Measurements from ENCODE around the gene PRTG. TPM values are rescaled to one million over a fixed set of nuclear protein-coding genes. Genes with fewer than 3 reads are reported as not detected.

PRTG gene
- total RNA-seq, 1 experiment from 2014 or later, result 3.6 TPM

DNA sequence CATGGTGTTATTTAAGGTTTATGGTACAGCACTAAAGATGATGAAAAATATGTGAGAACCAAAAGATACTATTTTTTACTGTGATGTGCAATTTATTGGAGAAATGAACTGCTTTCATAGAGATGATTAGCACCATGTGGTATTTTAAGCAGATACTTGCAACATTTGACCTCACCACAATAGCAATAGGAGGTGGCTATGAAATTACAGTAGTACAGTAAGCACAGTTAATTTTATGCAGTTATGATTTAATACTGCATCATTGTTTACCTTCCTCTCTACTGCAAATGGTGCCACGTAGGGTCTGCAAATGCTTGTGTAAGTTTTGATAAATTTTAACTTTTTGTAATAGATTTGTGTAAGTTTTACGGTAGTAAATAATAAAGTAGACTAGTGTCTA is 168.9 kb downstream of the PRTG start:
- ChIA-PET CTCF (no interaction called here), POLR2A (no interaction called here)
- peaks cover 19% of the 10 kb centered on the region for H3K9me3 Mint-ChIP-seq
- H3K36me3 Mint-ChIP-seq, result peaks cover 9% of the 10 kb centered on the region
- DNase-seq (ENCODE audit: low spot score) (no peak), ATAC-seq (no peak)
- no peak overlapping the region for H3K4me3 Mint-ChIP-seq
- no peaks in the 10 kb centered on the region for H3K4me1 Mint-ChIP-seq
- peaks cover 6% of the 10 kb centered on the region for H3K27me3 Mint-ChIP-seq (ENCODE audit: low read depth)
- no peak overlapping the region for H3K27ac Mint-ChIP-seq
- TF ChIP-seq GABPB1 (CRISPR knock-in tag; IDR thresholded peaks at IDR 0.05) (no peak), GTF2I (CRISPR knock-in tag; conservative IDR thresholded peaks at IDR 0.05) (no peak), ETV6 (CRISPR knock-in tag; IDR thresholded peaks at IDR 0.05) (no peak), SP1 (CRISPR knock-in tag; conservative IDR thresholded peaks at IDR 0.05) (no peak), RELA (CRISPR knock-in tag; IDR thresholded peaks at IDR 0.05; ENCODE audit: borderline replicate concordance) (no peak), ZNF121 (CRISPR knock-in tag; IDR thresholded peaks at IDR 0.05) (no peak), CREM (CRISPR knock-in tag; IDR thresholded peaks at IDR 0.05) (no peak), ZNF512 (CRISPR knock-in tag; IDR thresholded peaks at IDR 0.05; ENCODE audit: borderline replicate concordance) (no peak), ZNF232 (CRISPR knock-in tag; IDR thresholded peaks at IDR 0.05) (no peak), ZNF263 (CRISPR knock-in tag; IDR thresholded peaks at IDR 0.05; ENCODE audit: low read depth) (no peak), TEAD4 (CRISPR knock-in tag; IDR thresholded peaks at IDR 0.05) (no peak), MYBL2 (CRISPR knock-in tag; IDR thresholded peaks at IDR 0.05) (no peak), CTCF (IDR thresholded peaks at IDR 0.05) (no peak), ZBTB21 (CRISPR knock-in tag; IDR thresholded peaks at IDR 0.05; ENCODE audit: borderline replicate concordance) (no peak), IRF2 (CRISPR knock-in tag; IDR thresholded peaks at IDR 0.05; ENCODE audit: borderline replicate concordance, low read depth) (no peak), E2F1 (CRISPR knock-in tag; IDR thresholded peaks at IDR 0.05) (no peak)
- TF ChIP-seq, protein P1, sequence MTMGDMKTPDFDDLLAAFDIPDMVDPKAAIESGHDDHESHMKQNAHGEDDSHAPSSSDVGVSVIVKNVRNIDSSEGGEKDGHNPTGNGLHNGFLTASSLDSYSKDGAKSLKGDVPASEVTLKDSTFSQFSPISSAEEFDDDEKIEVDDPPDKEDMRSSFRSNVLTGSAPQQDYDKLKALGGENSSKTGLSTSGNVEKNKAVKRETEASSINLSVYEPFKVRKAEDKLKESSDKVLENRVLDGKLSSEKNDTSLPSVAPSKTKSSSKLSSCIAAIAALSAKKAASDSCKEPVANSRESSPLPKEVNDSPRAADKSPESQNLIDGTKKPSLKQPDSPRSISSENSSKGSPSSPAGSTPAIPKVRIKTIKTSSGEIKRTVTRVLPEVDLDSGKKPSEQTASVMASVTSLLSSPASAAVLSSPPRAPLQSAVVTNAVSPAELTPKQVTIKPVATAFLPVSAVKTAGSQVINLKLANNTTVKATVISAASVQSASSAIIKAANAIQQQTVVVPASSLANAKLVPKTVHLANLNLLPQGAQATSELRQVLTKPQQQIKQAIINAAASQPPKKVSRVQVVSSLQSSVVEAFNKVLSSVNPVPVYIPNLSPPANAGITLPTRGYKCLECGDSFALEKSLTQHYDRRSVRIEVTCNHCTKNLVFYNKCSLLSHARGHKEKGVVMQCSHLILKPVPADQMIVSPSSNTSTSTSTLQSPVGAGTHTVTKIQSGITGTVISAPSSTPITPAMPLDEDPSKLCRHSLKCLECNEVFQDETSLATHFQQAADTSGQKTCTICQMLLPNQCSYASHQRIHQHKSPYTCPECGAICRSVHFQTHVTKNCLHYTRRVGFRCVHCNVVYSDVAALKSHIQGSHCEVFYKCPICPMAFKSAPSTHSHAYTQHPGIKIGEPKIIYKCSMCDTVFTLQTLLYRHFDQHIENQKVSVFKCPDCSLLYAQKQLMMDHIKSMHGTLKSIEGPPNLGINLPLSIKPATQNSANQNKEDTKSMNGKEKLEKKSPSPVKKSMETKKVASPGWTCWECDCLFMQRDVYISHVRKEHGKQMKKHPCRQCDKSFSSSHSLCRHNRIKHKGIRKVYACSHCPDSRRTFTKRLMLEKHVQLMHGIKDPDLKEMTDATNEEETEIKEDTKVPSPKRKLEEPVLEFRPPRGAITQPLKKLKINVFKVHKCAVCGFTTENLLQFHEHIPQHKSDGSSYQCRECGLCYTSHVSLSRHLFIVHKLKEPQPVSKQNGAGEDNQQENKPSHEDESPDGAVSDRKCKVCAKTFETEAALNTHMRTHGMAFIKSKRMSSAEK (CRISPR knock-in tag; IDR thresholded peaks at IDR 0.05; ENCODE audit: borderline replicate concordance), result no peak
- TF ChIP-seq, protein P2, sequence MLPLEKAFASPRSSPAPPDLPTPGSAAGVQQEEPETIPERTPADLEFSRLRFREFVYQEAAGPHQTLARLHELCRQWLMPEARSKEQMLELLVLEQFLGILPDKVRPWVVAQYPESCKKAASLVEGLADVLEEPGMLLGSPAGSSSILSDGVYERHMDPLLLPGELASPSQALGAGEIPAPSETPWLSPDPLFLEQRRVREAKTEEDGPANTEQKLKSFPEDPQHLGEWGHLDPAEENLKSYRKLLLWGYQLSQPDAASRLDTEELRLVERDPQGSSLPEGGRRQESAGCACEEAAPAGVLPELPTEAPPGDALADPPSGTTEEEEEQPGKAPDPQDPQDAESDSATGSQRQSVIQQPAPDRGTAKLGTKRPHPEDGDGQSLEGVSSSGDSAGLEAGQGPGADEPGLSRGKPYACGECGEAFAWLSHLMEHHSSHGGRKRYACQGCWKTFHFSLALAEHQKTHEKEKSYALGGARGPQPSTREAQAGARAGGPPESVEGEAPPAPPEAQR (CRISPR knock-in tag; IDR thresholded peaks at IDR 0.05), result no peak
- TF ChIP-seq, protein P3, sequence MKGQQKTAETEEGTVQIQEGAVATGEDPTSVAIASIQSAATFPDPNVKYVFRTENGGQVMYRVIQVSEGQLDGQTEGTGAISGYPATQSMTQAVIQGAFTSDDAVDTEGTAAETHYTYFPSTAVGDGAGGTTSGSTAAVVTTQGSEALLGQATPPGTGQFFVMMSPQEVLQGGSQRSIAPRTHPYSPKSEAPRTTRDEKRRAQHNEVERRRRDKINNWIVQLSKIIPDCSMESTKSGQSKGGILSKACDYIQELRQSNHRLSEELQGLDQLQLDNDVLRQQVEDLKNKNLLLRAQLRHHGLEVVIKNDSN (CRISPR knock-in tag; IDR thresholded peaks at IDR 0.05), result no peak
- TF ChIP-seq, protein P4, sequence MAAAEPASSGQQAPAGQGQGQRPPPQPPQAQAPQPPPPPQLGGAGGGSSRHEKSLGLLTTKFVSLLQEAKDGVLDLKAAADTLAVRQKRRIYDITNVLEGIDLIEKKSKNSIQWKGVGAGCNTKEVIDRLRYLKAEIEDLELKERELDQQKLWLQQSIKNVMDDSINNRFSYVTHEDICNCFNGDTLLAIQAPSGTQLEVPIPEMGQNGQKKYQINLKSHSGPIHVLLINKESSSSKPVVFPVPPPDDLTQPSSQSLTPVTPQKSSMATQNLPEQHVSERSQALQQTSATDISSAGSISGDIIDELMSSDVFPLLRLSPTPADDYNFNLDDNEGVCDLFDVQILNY (CRISPR knock-in tag; IDR thresholded peaks at IDR 0.05), result no peak

All from WTC11 (cell line).